HG02943 (cell line): ENCODE data around the gene C15orf40.
"Not testable (repeated sequence)": the region's sequence is repeated elsewhere in the genome, so short reads cannot be mapped to it uniquely, and the experiment has no call there.

Experiments used
- ATAC-seq: cut with Tn5 transposase; IDR thresholded peaks from one replicate; pipeline ENCODE4 v1.9.1; 2021; ENCODE audit warnings: mild to moderate bottlenecking, low read depth, moderate library complexity; ENCODE audit not compliant: unreplicated experiment

Gene C15orf40

DNA sequence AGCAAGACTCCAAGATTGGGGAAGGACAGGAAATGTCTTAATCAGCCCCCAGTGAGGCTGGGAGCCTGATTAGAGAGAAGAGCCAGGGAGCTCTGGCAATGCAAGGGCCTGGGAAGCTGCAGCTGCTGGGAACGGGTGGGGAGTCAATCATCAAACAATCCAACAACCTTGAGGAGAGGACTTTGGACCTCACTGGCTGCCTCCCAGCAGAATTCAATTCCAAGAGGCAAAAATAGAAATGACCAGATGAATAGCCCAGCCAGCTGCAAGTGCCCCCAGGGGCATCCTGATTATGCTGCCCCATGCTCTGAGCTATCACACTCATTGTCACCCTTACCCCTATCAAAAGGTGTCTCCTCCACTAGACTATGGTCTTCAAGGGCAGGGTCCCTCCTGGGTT lies 52.8 kb downstream of the C15orf40 start:
- no peak for ATAC-seq

DNA sequence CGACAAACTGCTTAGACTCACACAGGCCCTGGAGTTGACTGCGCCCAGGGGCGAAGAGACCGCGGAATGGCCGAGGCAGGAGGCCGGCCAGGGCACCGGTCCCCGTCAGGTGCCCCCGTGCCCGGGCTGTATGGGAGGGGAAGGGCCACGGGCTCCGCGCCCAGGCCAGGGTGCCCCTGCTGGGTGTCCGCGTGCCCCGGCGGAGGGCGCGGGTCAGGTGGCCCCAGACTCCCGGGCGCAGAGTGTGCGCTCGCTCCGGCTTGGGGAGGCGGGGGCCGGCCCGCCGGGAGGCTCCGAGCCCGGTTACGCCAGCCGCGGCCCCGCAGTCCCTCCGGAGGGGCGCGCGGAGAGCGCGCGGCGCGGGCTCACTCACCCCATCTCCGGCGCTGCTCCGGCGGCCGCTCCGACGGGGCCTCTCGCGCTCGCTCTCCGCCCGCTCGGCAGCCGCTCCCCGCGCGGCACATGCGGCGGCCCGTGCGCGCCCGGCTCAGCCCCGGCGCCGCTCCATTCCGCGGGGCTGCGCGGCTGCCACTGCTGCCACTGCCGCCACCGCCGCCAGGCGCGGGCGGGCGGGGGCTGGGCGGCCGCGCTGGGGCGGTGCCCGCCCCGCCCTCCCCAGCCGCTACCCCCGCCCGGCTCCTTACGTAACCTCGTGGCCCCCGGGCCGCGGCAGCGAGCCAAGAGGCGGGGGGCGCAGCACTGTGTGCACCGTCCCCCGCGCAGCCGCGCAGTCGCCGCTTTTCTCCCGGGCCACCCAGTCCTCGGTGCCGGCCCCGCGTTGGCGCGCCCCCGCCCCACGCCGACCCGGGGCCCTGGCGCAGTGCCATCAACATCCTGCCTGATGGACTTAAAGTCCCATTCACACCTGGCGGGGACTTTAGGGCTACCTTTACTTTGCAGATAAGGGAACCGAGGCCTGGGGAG lies 59.0 kb downstream of the C15orf40 start, which contains the start of gene HOMER2:
HOMER2 (minus strand) TSS at position 563 of the 924 bp plus-strand sequence; CDS start at position 378, 185 bp downstream.
- ATAC-seq = no peak

DNA sequence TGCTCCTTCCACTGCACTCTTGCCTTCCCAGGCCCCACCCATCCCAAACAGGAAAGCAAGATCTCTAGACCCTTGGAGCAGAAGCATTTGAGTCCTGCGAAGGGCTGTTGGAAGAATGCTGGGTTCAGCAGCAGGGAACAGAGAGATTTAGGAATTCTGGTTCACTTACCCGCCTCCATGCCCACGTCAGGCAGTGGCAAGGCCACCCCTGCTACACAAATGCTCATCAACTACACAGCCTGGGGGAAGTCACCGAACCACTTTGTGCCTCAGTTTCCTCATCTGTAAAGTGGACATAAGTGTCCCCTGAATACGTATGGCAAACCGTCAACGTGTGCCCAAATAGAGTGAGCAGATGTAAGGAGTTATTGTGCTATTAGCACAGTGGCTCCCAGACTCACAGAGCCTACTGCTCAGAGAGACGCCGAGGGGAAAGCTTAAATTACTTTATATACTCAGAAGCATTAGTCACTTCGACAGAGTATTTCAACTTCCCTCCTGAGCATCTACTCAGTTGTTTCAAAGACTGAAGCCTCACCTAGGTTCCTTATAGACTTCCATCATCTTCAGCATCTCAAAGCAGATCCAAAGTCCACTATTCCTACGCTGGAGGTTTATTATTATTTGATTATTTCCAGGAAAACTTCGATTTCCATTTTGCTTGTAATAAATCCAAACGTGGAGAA lies 59.8 kb downstream of the C15orf40 start:
- no peak for ATAC-seq

GRCh38 chr15:82950746-82951370 lies 60.6 kb downstream of the C15orf40 start:
- no peak for ATAC-seq

GRCh38 chr15:82950295-82950694 lies 61.1 kb downstream of the C15orf40 start:
- no peak for ATAC-seq

GRCh38 chr15:82946155-82946701 lies 65.2 kb downstream of the C15orf40 start:
- no peak for ATAC-seq

- no peak for ATAC-seq
These were observed 66.1 kb downstream of the C15orf40 start for GRCh38 chr15:82945326-82945725.

- ATAC-seq = no peak
These were observed 66.6 kb downstream of the C15orf40 start for GRCh38 chr15:82944821-82945220.

DNA sequence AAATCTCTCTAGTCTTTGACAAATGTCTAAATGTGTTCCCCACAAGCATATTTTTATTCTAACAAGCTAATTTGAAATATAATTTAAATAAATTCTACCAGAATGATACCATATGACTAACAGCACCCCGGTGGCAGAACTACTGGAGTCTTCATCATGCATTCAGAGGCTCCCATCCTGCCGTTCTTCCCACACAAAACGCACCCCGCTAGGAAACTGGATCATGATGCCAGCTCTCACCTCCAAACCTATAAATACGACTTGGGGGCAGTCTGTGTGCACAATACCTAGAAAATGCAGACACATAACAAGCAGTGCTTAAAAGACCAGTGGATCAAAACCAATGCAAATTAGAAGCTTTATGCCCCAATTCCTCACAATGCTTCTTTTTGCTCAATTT lies 67.4 kb downstream of the C15orf40 start:
- no peak for ATAC-seq

DNA sequence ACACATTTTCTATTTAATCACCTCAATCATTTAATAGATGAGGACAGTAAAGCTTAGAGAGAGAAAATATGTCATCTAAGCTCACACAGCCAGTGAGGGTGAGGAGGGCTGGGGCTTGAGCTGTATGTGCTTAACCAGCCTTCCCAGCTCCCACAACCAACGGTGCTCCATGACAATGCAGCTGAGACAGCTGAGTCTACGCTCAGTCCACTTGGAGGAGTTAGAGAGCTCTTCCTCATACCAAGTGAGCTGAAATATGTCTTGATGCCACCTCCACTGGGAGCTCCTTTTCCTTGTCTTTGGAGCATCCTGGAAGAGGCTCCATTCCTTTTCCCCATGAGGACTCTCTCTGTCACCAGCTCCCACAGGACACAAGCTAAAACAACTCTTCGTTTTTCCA lies 68.3 kb downstream of the C15orf40 start:
- ATAC-seq = no peak

DNA sequence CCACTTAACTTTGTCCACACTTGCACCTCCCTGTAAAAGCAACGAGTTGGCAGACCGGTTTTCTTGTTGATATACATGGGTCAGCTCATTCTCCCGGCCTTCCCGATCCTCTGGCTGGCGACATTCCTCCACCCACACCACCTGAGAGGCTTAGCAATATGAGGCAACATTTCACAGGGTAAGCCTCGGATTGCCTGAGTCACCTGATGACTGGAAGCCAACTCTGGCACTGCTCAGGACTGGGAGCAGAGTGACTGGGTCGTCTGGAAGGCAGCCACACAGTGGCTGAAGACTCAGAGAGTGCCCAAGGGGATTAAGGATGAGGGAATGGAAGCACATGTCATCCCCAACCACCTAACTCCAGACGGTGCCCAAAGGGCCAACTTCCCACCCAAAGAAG lies 68.7 kb downstream of the C15orf40 start:
- ATAC-seq = no peak

GRCh38 chr15:82939678-82940077 lies 71.8 kb downstream of the C15orf40 start:
- not testable (repeated sequence) for ATAC-seq
